IPS-20b (cell line): Measurements from ENCODE around the gene PHKG2.

Source experiments
- H3K27ac ChIP-seq: one replicate; pipeline ENCODE4 v1.5.1; 2013; ENCODE audit warnings: low read length
- H3K27me3 ChIP-seq: 2 replicates; pipeline ENCODE4 v1.6.1; 2013; ENCODE audit warnings: mild to moderate bottlenecking, low read length, inconsistent platforms; ENCODE audit not compliant: insufficient read depth
- H3K36me3 ChIP-seq: 2 replicates; pipeline ENCODE4 v1.6.1; 2013; ENCODE audit warnings: low read depth, mild to moderate bottlenecking, inconsistent platforms, low read length, moderate library complexity; ENCODE audit not compliant: insufficient read depth
- H3K4me1 ChIP-seq: 2 replicates; pipeline ENCODE4 v1.6.1; 2013; ENCODE audit warnings: mild to moderate bottlenecking, control low read depth, inconsistent platforms, low read length, moderate library complexity; ENCODE audit not compliant: insufficient read depth
- H3K4me3 ChIP-seq: 2 replicates; pipeline ENCODE4 v1.5.1; 2013; ENCODE audit warnings: mild to moderate bottlenecking, low read length, inconsistent platforms
- H3K9ac ChIP-seq: 2 replicates; pipeline ENCODE4 v1.6.1; 2013; ENCODE audit warnings: low read depth, mild to moderate bottlenecking, inconsistent platforms, low read length, moderate library complexity
- H3K9me3 ChIP-seq: 2 replicates; pipeline ENCODE4 v1.6.1; 2013; ENCODE audit warnings: mild to moderate bottlenecking, low read depth, low read length, inconsistent platforms; ENCODE audit not compliant: insufficient read depth

Gene PHKG2

DNA sequence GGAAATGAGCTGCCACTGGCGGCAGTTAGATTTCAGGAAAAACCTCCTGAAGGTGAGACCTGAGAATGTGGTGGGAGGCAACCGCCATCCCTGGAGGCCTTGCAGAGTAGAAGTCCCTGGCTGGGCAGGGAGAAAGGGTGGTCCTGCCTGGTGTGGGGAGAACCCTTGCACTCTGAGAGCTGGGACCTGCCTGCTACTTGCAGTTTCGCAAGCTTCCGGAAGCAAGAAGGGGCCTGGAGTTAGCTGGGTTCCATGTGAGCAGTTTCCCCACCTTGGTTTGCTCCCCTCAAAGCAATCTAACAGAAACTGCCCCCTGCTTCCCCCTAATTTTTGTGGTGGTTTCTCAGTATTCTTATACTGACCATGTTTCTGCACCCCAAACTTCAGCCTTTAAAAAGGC lies 32.3 kb downstream of the PHKG2 start:
- peaks cover 7% of the 10 kb centered on the region; the same call in 1 of the 2 replicates for H3K27me3 ChIP-seq
- no peak overlapping the region for H3K9ac ChIP-seq
- H3K4me3 ChIP-seq: no peak overlapping the region
- no peaks in the 10 kb centered on the region for H3K9me3 ChIP-seq
- peaks cover 32% of the 10 kb centered on the region for H3K36me3 ChIP-seq
- no peak overlapping the region for H3K27ac ChIP-seq
- H3K4me1 ChIP-seq: peaks cover 6% of the 10 kb centered on the region; the same call in 1 of the 2 replicates

- H3K9me3 ChIP-seq: no peaks in the 10 kb centered on the region
- peaks cover 9% of the 10 kb centered on the region; the same call in 1 of the 2 replicates for H3K4me1 ChIP-seq
- H3K4me3 ChIP-seq: no peak overlapping the region
- H3K36me3 ChIP-seq: peaks cover 32% of the 10 kb centered on the region
- H3K27ac ChIP-seq: no peak overlapping the region
- no peaks in the 10 kb centered on the region for H3K27me3 ChIP-seq
- no peak overlapping the region for H3K9ac ChIP-seq
Measured at GRCh38 chr16:30782486-30783279, 34.5 kb downstream of the PHKG2 start.

DNA sequence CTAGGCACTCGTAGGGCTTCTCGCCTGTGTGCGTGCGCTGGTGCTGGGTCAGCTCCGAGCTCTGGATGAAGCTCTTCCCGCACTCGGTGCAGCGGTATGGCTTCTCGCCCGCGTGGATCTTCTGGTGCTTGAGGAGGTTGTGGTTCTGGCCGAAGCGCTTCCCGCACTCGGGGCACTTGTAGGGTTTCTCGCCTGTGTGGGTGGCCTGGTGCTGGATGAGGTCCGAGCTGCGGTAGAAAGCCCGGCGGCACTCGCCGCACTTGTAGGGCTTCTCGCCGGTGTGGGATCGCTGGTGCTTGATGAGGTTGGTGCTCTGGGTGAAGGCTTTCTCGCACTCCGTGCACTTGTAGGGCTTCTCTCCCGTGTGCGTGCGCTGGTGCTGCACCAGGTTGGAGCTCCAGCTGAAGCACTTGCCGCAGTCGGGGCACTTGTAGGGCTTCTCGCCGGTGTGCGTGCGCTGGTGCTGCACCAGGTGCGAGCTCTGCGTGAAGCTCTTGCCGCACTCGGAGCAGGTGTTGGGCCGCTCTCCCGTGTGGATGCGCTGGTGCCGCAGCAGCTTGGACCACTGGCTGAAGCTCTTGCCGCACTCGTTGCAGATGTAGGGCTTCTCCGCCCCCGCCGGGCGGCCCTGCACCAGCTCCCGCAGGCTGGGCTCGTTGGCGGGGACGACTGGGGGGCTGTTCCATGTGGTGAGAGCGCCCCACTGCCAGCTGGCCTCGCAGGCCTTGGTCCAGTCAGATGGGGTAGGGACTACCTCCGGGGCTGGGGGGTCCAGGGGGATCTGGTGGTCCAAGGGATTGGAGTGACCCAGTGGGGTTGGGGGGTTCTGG lies 35.3 kb downstream of the PHKG2 start:
- H3K9ac ChIP-seq: no peak overlapping the region
- no peak overlapping the region for H3K27ac ChIP-seq
- H3K9me3 ChIP-seq: no peaks in the 10 kb centered on the region
- H3K4me1 ChIP-seq: peaks cover 11% of the 10 kb centered on the region; the same call in 1 of the 2 replicates
- H3K27me3 ChIP-seq: no peaks in the 10 kb centered on the region
- H3K4me3 ChIP-seq: no peak overlapping the region
- peaks cover 32% of the 10 kb centered on the region for H3K36me3 ChIP-seq

GRCh38 chr16:30784215-30784614 lies 36.0 kb downstream of the PHKG2 start:
- no peak overlapping the region for H3K4me3 ChIP-seq
- peaks cover 32% of the 10 kb centered on the region for H3K36me3 ChIP-seq
- H3K9ac ChIP-seq: no peak overlapping the region
- no peaks in the 10 kb centered on the region for H3K9me3 ChIP-seq
- peaks cover 5% of the 10 kb centered on the region; the same call in 1 of the 2 replicates for H3K4me1 ChIP-seq
- H3K27ac ChIP-seq: no peak overlapping the region
- no peaks in the 10 kb centered on the region for H3K27me3 ChIP-seq

- H3K4me1 ChIP-seq: peaks cover 5% of the 10 kb centered on the region; the same call in 1 of the 2 replicates
- H3K4me3 ChIP-seq: peak overlapping the region; percentile 91
Measured at GRCh38 chr16:30785126-30786106, 37.2 kb downstream of the PHKG2 start.

GRCh38 chr16:30786115-30786935 lies 38.1 kb downstream of the PHKG2 start:
- Histone ChIP-seq H3K9ac (peak overlapping the region; percentile 95), H3K4me3 (peak overlapping the region; percentile 91), H3K27ac (no peak overlapping the region), H3K4me1 (peaks cover 5% of the 10 kb centered on the region; the same call in 1 of the 2 replicates), H3K9me3 (no peaks in the 10 kb centered on the region), H3K36me3 (peaks cover 26% of the 10 kb centered on the region), H3K27me3 (no peaks in the 10 kb centered on the region)

More at GRCh38 chr16:30785126-30786106, 37.2 kb downstream of the PHKG2 start:
- peak overlapping the region; percentile 83 for H3K9ac ChIP-seq
- H3K27me3 ChIP-seq: no peaks in the 10 kb centered on the region
- no peak overlapping the region for H3K27ac ChIP-seq
- H3K36me3 ChIP-seq: peaks cover 32% of the 10 kb centered on the region
- no peaks in the 10 kb centered on the region for H3K9me3 ChIP-seq

- Histone ChIP-seq H3K27me3 (no peaks in the 10 kb centered on the region), H3K9ac (peak within 1 kb of the TSS; percentile 95), H3K9me3 (no peaks in the 10 kb centered on the region), H3K4me1 (peaks cover 5% of the 10 kb centered on the region; the same call in 1 of the 2 replicates), H3K4me3 (peak within 1 kb of the TSS; percentile 91), H3K27ac (peak within 1 kb of the TSS; percentile 96), H3K36me3 (peaks cover 19% of the 10 kb centered on the region)
Measured at GRCh38 chr16:30786936-30787612, 38.8 kb downstream of the PHKG2 start, which contains the start of gene ZNF629. TSS of gene ZNF629 (minus strand) at chr16:30787205. CDS start at chr16:30784482, 2,723 bp downstream.

- Histone ChIP-seq H3K27me3 (0 out of 2 replicates have a peak, but pooled peaks cover under 1% of the 10 kb centered on the region), H3K27ac (peak overlapping the region; percentile 96), H3K36me3 (peaks cover 12% of the 10 kb centered on the region; the same call in 1 of the 2 replicates), H3K4me1 (peaks cover 5% of the 10 kb centered on the region; the same call in 1 of the 2 replicates), H3K9me3 (no peaks in the 10 kb centered on the region), H3K4me3 (peak overlapping the region; percentile 91), H3K9ac (peak overlapping the region; percentile 95; the same call in 1 of the 2 replicates)
Measured at GRCh38 chr16:30787613-30788378, 39.6 kb downstream of the PHKG2 start.

- no peak overlapping the region for H3K27ac ChIP-seq
- H3K9me3 ChIP-seq: no peaks in the 10 kb centered on the region
- H3K27me3 ChIP-seq: 0 out of 2 replicates have a peak, but pooled peaks cover 8% of the 10 kb centered on the region
- H3K4me1 ChIP-seq: no peaks in the 10 kb centered on the region
- H3K9ac ChIP-seq: no peak overlapping the region
- H3K36me3 ChIP-seq: no peaks in the 10 kb centered on the region
- H3K4me3 ChIP-seq: no peak overlapping the region
Measured at GRCh38 chr16:30793508-30794069, 45.4 kb downstream of the PHKG2 start.
